ENCODE results near the gene ENDOG. TPM values are rescaled to one million over a fixed set of nuclear protein-coding genes. Genes with fewer than 3 reads are reported as not detected.
A peak's percentile ranks its signal among the peaks of the same experiment; 100 is the strongest.

Gene ENDOG
- total and polyA plus RNA-seq, 4 experiments from 2014 or later = 18.5 to 25.9 (median 20.5) TPM

- no peaks in the 10 kb centered on the region for H3K27me3 Mint-ChIP-seq
- Histone ChIP-seq H3K4me3 (ENCODE audit: low read length in 2 of 2) (no peak overlapping the region), H3K36me3 (ENCODE audit: insufficient read depth, low read length) (peaks cover 16% of the 10 kb centered on the region), H3K27me3 (ENCODE audit: insufficient read depth, low read length) (no peaks in the 10 kb centered on the region), H3K9me3 (ENCODE audit: control insufficient read depth in 1 of 2, low read length in 2 of 2) (no peaks in the 10 kb centered on the region), H3K27ac (ENCODE audit: low read depth, low read length) (no peak overlapping the region), H3K4me1 (ENCODE audit: insufficient read depth, low read length) (no peaks in the 10 kb centered on the region)
- no peaks in the 10 kb centered on the region for H3K9me3 Mint-ChIP-seq
- intact Hi-C loops (cut with micrococcal nuclease) = no loop called here
- H3K4me3 Mint-ChIP-seq = no peak overlapping the region
- DNase-seq = no peak
- no peak overlapping the region for H3K27ac Mint-ChIP-seq
- CTCF ChIA-PET (ENCODE audit: partially characterized antibody) = interaction anchor here (2.2 kb wide), 1 partner anchor 9 kb away, joined by 7 read pairs; the partner anchor contains the start of gene ENDOG
- H3K4me1 Mint-ChIP-seq = no peaks in the 10 kb centered on the region
- peaks cover 9 to 22% of the 10 kb centered on the region in 2 donors for H3K36me3 Mint-ChIP-seq
- POLR2A ChIA-PET (ENCODE audit: partially characterized antibody) = interaction anchor here (1.0 kb wide), 2 partner anchors 9 to 11 kb away, joined by 3 read pairs; partner anchors contain the start of gene ENDOG
Observed at GRCh38 chr9:128809036-128809599, 9.2 kb upstream of the ENDOG start.

DNA sequence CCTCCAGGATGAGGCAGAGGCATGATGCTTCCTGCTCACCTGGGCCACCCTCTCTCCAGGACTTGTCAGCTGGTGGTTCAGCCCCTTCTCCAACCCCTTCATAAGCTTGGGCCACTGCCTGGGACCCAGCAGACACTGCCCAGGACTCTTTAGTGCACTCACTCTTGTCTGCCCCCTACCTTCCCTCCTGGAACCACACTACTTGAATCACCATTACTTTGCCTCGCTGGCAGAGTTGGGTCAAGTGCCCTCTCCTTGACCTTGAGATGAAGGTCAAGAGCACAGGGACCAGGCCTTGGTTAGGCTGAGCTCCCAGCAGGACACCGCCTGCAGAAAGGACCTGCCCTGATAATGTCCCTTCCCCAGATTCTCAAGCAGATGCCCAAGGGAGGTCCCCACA lies 8.5 kb upstream of the ENDOG start:
- no peaks in the 10 kb centered on the region for H3K9me3 ChIP-seq (ENCODE audit: control insufficient read depth in 1 of 2, low read length in 2 of 2)
- Mint-ChIP-seq H3K9me3 (no peaks in the 10 kb centered on the region), H3K27me3 (no peaks in the 10 kb centered on the region), H3K4me1 (no peaks in the 10 kb centered on the region), H3K4me3 (no peak overlapping the region), H3K36me3 (peaks cover 9 to 21% of the 10 kb centered on the region in 2 donors), H3K27ac (peak overlapping the region in 3 of 7 donors; percentile 0 to 27 (median 27))
- POLR2A ChIA-PET (ENCODE audit: partially characterized antibody) = interaction anchor here (1.1 kb wide), 1 partner anchor 8 kb away, joined by 3 read pairs; the partner anchor contains the start of gene ENDOG
- no peaks in the 10 kb centered on the region for H3K27me3 ChIP-seq (ENCODE audit: insufficient read depth, low read length)
- H3K4me3 ChIP-seq (ENCODE audit: low read length in 2 of 2) = no peak overlapping the region
- no peak overlapping the region for H3K27ac ChIP-seq (ENCODE audit: low read depth, low read length)
- peaks cover 16% of the 10 kb centered on the region for H3K36me3 ChIP-seq (ENCODE audit: insufficient read depth, low read length)
- CTCF ChIA-PET (ENCODE audit: partially characterized antibody) = interaction anchor here (0.6 to 2.2 kb wide), 2 partner anchors 9 to 58 kb away, joined by 3 to 7 read pairs; partner anchors contain the start of gene ENDOG
- intact Hi-C loops (cut with micrococcal nuclease) = loop anchor here (10.0 kb wide), 1 partner anchor 85 kb away; the partner anchor contains the start of gene ZDHHC12
- no peak for DNase-seq
- no peaks in the 10 kb centered on the region for H3K4me1 ChIP-seq (ENCODE audit: insufficient read depth, low read length)

GRCh38 chr9:128810873-128811272 lies 7.4 kb upstream of the ENDOG start:
- Mint-ChIP-seq H3K27ac (peak overlapping the region in 1 of 7 donors; percentile 47), H3K36me3 (peaks cover 9 to 15% of the 10 kb centered on the region in 2 donors), H3K9me3 (no peaks in the 10 kb centered on the region), H3K27me3 (no peaks in the 10 kb centered on the region), H3K4me1 (peaks cover 0 to 2% (median 0%) of the 10 kb centered on the region in 4 donors), H3K4me3 (no peak overlapping the region)
- ChIA-PET POLR2A (ENCODE audit: partially characterized antibody) (interaction anchor here (1.1 kb wide), 1 partner anchor 7 kb away, joined by 3 read pairs; the partner anchor contains the start of gene ENDOG), CTCF (ENCODE audit: partially characterized antibody) (no interaction called here)
- H3K27ac ChIP-seq (ENCODE audit: low read depth, low read length) = no peak overlapping the region
- no peak overlapping the region for H3K4me3 ChIP-seq (ENCODE audit: low read length in 2 of 2)
- H3K4me1 ChIP-seq (ENCODE audit: insufficient read depth, low read length) = no peaks in the 10 kb centered on the region
- peaks cover 10% of the 10 kb centered on the region for H3K36me3 ChIP-seq (ENCODE audit: insufficient read depth, low read length)
- no peaks in the 10 kb centered on the region for H3K9me3 ChIP-seq (ENCODE audit: control insufficient read depth in 1 of 2, low read length in 2 of 2)
- no peaks in the 10 kb centered on the region for H3K27me3 ChIP-seq (ENCODE audit: insufficient read depth, low read length)
- intact Hi-C loops (cut with micrococcal nuclease) = loop anchor here (10.0 kb wide), 1 partner anchor 86 kb away; the partner anchor contains the start of gene ZDHHC12
- DNase-seq = no peak

GRCh38 chr9:128818839-128819715 lies 777 bp downstream of the ENDOG start:
- H3K36me3 Mint-ChIP-seq = peaks cover 0 to 20% of the 10 kb centered on the region in 2 donors
- peaks cover 8% of the 10 kb centered on the region for H3K36me3 ChIP-seq (ENCODE audit: insufficient read depth, low read length)
- CTCF ChIA-PET (ENCODE audit: partially characterized antibody) = interaction anchor here (0.5 to 2.0 kb wide), 28 partner anchors 8 to 497 kb away, joined by 3 to 33 read pairs (median 4); partner anchors contain the start of genes COQ4, SPOUT1, TRUB2 and ZER1
- peaks cover 19% of the 10 kb centered on the region for H3K4me1 ChIP-seq (ENCODE audit: insufficient read depth, low read length)
- H3K27ac Mint-ChIP-seq = peak overlapping the region; percentile 62 to 95 (median 84)
- intact Hi-C loops (cut with micrococcal nuclease) = loop anchor here (1.0 to 10.0 kb wide), 5 partner anchors 10 to 170 kb away; partner anchors contain the start of genes KYAT1, SPOUT1, ZDHHC12 and ZER1
- POLR2A ChIA-PET (ENCODE audit: partially characterized antibody) = interaction anchor here (0.5 to 4.0 kb wide), 26 partner anchors 9 to 1068 kb away, joined by 3 to 77 read pairs (median 5); partner anchors contain the start of genes DYNC2I2, GLE1, KYAT1 and LRRC8A
- DNase-seq = peak in 4 of 5 donors; percentile 16 to 56 (median 48)
- no peaks in the 10 kb centered on the region for H3K9me3 ChIP-seq (ENCODE audit: control insufficient read depth in 1 of 2, low read length in 2 of 2)
- H3K27me3 ChIP-seq (ENCODE audit: insufficient read depth, low read length) = no peaks in the 10 kb centered on the region
- peak overlapping the region; percentile 11 to 69 for H3K4me3 ChIP-seq (ENCODE audit: low read length in 2 of 2)
- H3K27ac ChIP-seq (ENCODE audit: low read depth, low read length) = peak overlapping the region; percentile 35
- H3K4me1 Mint-ChIP-seq = peaks cover 7 to 37% (median 10%) of the 10 kb centered on the region in 4 donors
- H3K4me3 Mint-ChIP-seq = peak overlapping the region; percentile 83 to 88 (median 86)
- H3K27me3 Mint-ChIP-seq = no peaks in the 10 kb centered on the region
- H3K9me3 Mint-ChIP-seq = peaks cover 0 to 2% (median 0%) of the 10 kb centered on the region in 8 donors

DNA sequence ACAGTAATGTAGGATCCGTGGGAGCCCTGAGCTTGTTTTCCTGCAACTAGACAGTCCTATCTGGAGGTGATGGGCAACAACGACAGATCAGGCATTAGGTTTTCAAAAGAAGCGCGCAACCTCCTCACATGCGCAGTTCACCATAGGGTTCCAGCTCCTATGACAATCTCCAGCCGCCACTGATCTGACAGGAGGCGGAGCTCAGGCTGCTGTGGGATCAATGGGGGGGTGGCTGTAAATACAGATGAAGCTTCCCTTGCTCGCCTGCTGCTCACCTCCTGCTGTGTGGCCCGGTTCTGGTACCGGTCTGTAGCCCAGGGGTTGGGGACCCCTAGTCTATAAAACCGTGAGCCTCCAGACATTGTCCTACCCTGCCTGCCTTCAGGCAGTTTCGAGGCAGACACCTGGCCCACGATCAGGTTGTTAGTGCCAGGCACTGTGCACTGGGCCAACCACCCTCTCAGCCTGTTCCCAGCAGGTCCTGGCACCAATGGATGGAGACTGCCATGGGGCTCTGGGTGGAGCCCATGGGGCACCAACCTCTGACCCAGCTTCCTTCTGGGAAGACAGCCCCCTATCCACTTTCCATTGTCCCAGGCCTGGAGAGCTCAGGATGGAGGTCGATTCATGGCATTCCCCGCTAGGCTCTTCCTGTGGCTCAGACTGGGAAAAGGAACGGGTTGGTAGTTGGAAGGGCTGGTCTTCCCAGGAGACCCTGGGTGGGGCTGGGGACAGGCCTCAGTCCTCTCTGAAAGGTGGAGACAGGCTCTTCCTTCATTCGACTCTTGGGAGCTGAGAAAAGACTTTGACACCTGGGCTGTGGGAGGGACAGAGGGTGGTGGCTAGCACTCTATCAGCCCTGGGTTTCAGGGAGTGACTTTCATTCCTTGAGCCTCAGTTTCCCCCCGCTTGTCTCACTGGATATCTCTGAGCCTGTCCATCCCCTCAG lies 1.7 kb downstream of the ENDOG start:
- no peak overlapping the region for H3K4me3 ChIP-seq (ENCODE audit: low read length in 2 of 2)
- intact Hi-C loops (cut with micrococcal nuclease) = loop anchor here (2.0 to 10.0 kb wide), 3 partner anchors 61 to 171 kb away; partner anchors contain the start of genes KYAT1 and ZDHHC12
- H3K27ac Mint-ChIP-seq = peak overlapping the region in 6 of 7 donors; percentile 41 to 92 (median 81)

More for the DNA sequence above, 1.7 kb downstream of the ENDOG start:
- Histone ChIP-seq H3K27me3 (ENCODE audit: insufficient read depth, low read length) (no peaks in the 10 kb centered on the region), H3K9me3 (ENCODE audit: control insufficient read depth in 1 of 2, low read length in 2 of 2) (no peaks in the 10 kb centered on the region), H3K36me3 (ENCODE audit: insufficient read depth, low read length) (peaks cover 16% of the 10 kb centered on the region), H3K27ac (ENCODE audit: low read depth, low read length) (no peak overlapping the region), H3K4me1 (ENCODE audit: insufficient read depth, low read length) (peaks cover 19% of the 10 kb centered on the region)
- DNase-seq = no peak
- POLR2A ChIA-PET (ENCODE audit: partially characterized antibody) = interaction anchor here (0.9 to 4.0 kb wide), 9 partner anchors 9 to 269 kb away, joined by 3 to 77 read pairs (median 20); partner anchors contain the start of genes SET, SH3GLB2, SPOUT1 and SPTAN1
- Mint-ChIP-seq H3K27me3 (no peaks in the 10 kb centered on the region), H3K4me3 (peak overlapping the region; percentile 82 to 88 (median 86)), H3K4me1 (peaks cover 7 to 37% (median 10%) of the 10 kb centered on the region in 4 donors), H3K36me3 (peaks cover 2 to 28% of the 10 kb centered on the region in 2 donors), H3K9me3 (peaks cover 0 to 2% (median 0%) of the 10 kb centered on the region in 8 donors)
- CTCF ChIA-PET (ENCODE audit: partially characterized antibody) = interaction anchor here (1.4 to 1.5 kb wide), 2 partner anchors 10 to 11 kb away, joined by 4 read pairs; partner anchors contain the start of gene SPOUT1

Data from CD4-positive, alpha-beta memory T cell (primary cell).